ENCODE data around the gene ARVCF. TPM values are rescaled to one million over a fixed set of nuclear protein-coding genes. Genes with fewer than 3 reads are reported as not detected.

ARVCF gene
- total and polyA plus RNA-seq, 2 donors (not counting 1 experiment from before 2014, with no cell fraction given): 2.2 to 6.7 TPM

DNA sequence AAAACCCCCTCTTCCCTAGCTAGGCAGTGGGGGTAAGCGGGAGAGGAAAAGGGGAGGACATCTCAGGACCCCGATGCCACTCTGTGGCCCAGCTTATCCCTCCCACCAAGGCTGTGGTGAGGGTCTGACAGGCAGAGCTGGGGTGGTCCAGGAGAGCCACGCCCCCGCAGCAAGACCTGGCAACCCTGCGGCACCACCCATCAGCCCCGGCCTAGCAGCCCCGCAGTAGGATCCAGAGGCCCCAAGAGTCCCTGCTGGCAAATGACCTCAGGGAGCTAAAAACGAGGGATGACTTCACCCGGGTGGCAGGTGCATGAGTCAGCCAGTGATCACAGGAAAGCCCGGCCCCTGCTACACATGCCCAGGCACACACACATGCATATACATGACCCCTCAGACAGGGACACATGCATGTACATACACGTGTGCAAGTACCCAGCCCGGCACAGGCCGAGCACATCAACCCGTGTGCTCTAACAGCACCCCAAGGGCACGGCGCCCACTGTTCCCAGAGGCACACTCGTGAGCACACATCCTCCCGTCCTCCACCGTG is 32.3 kb downstream of the ARVCF start:
- no peak overlapping the region for H3K4me3 Mint-ChIP-seq
- peaks cover 7% of the 10 kb centered on the region for H3K4me1 Mint-ChIP-seq
- H3K27me3 Mint-ChIP-seq: no peaks in the 10 kb centered on the region
- H3K27ac Mint-ChIP-seq: no peak overlapping the region
- H3K4me1 ChIP-seq (ENCODE audit: control insufficient read depth in 2 of 2, insufficient read depth in 2 of 2, low read length in 2 of 2): peaks cover 10 to 13% of the 10 kb centered on the region in 2 donors
- WGBS (ENCODE audit: insufficient coverage): 87% methylated on average over 17 of the region's 19 CpGs
- H3K4me3 ChIP-seq (ENCODE audit: control extremely low read depth in 1 of 5, extremely low read depth in 1 of 5, insufficient read depth in 1 of 5, low read depth in 2 of 5, low read length in 4 of 5): no peak overlapping the region
- H3K27me3 ChIP-seq (replicated peaks in 1 of 4; ENCODE audit: control extremely low read depth in 1 of 4, control insufficient read depth in 3 of 4, insufficient read depth in 4 of 4, low read length in 3 of 4): peaks cover 0 to 11% (median 0%) of the 10 kb centered on the region in 4 experiments
- no peaks in the 10 kb centered on the region for H3K9me3 Mint-ChIP-seq (ENCODE audit: insufficient read depth)
- H3K4me2 ChIP-seq (replicated peaks; ENCODE audit: low read depth, low read length, poor library complexity, severe bottlenecking): no peak overlapping the region
- TF ChIP-seq, protein P1, sequence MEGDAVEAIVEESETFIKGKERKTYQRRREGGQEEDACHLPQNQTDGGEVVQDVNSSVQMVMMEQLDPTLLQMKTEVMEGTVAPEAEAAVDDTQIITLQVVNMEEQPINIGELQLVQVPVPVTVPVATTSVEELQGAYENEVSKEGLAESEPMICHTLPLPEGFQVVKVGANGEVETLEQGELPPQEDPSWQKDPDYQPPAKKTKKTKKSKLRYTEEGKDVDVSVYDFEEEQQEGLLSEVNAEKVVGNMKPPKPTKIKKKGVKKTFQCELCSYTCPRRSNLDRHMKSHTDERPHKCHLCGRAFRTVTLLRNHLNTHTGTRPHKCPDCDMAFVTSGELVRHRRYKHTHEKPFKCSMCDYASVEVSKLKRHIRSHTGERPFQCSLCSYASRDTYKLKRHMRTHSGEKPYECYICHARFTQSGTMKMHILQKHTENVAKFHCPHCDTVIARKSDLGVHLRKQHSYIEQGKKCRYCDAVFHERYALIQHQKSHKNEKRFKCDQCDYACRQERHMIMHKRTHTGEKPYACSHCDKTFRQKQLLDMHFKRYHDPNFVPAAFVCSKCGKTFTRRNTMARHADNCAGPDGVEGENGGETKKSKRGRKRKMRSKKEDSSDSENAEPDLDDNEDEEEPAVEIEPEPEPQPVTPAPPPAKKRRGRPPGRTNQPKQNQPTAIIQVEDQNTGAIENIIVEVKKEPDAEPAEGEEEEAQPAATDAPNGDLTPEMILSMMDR (IDR thresholded peaks at IDR 0.05): no peak
- TF ChIP-seq EZH2 (IDR thresholded peaks at IDR 0.05; ENCODE audit: borderline replicate concordance, insufficient read depth, low read depth, low read length, poor library complexity, severe bottlenecking): no peak
- H4K20me1 ChIP-seq (ENCODE audit: control insufficient read depth, insufficient read depth, low read length, poor library complexity, severe bottlenecking): no peaks in the 10 kb centered on the region
- DNase-seq: no peak
- intact Hi-C loops (cut with micrococcal nuclease): loop anchor here (5.0 kb wide), 1 partner anchor 598 kb away; no protein-coding TSS in a partner anchor
- H3K79me2 ChIP-seq (ENCODE audit: control insufficient read depth, insufficient read depth, low read length): no peaks in the 10 kb centered on the region
- no peak overlapping the region for H3K27ac ChIP-seq (ENCODE audit: low read length in 2 of 2)
- no peak for ATAC-seq (ENCODE audit: low read depth)
- no peaks in the 10 kb centered on the region for H3K36me3 ChIP-seq (replicated peaks in 1 of 2; ENCODE audit: control extremely low read depth in 1 of 2, control insufficient read depth in 1 of 2, extremely low read depth in 1 of 2, insufficient read depth in 2 of 2, low read length in 1 of 2)
- H2AFZ ChIP-seq (ENCODE audit: insufficient read depth, low read depth, low read length, poor library complexity, severe bottlenecking): no peak overlapping the region
- ChIA-PET CTCF (no interaction called here), POLR2A (no interaction called here)
- peaks cover 0 to 4% (median 0%) of the 10 kb centered on the region in 3 donors for H3K9me3 ChIP-seq (ENCODE audit: control extremely low read depth in 1 of 3, control insufficient read depth in 2 of 3, insufficient read depth in 1 of 3, low read length in 2 of 3)
- H3K9ac ChIP-seq (ENCODE audit: low read length): no peak overlapping the region

GRCh38 chr22:19983741-19984140 is 32.9 kb downstream of the ARVCF start:
- Mint-ChIP-seq H3K4me1 (peaks cover 7% of the 10 kb centered on the region), H3K27ac (no peak overlapping the region), H3K4me3 (no peak overlapping the region), H3K9me3 (ENCODE audit: insufficient read depth) (no peaks in the 10 kb centered on the region), H3K27me3 (no peaks in the 10 kb centered on the region)
- CTCF ChIA-PET: no interaction called here
- peaks cover 10 to 13% of the 10 kb centered on the region in 2 donors for H3K4me1 ChIP-seq (ENCODE audit: control insufficient read depth in 2 of 2, insufficient read depth in 2 of 2, low read length in 2 of 2)
- H3K9ac ChIP-seq (ENCODE audit: low read length): no peak overlapping the region
- no peak overlapping the region for H2AFZ ChIP-seq (ENCODE audit: insufficient read depth, low read depth, low read length, poor library complexity, severe bottlenecking)
- peaks cover 0 to 11% (median 0%) of the 10 kb centered on the region in 4 experiments for H3K27me3 ChIP-seq (replicated peaks in 1 of 4; ENCODE audit: control extremely low read depth in 1 of 4, control insufficient read depth in 3 of 4, insufficient read depth in 4 of 4, low read length in 3 of 4)
- no peak overlapping the region for H3K4me2 ChIP-seq (replicated peaks; ENCODE audit: low read depth, low read length, poor library complexity, severe bottlenecking)
- no peak overlapping the region for H3K4me3 ChIP-seq (ENCODE audit: control extremely low read depth in 1 of 5, extremely low read depth in 1 of 5, insufficient read depth in 1 of 5, low read depth in 2 of 5, low read length in 4 of 5)
- no peak for DNase-seq
- ATAC-seq (ENCODE audit: low read depth): no peak
- POLR2A ChIA-PET: no interaction called here
- intact Hi-C loops (cut with micrococcal nuclease): loop anchor here (5.0 kb wide), 1 partner anchor 599 kb away; no protein-coding TSS in a partner anchor
- no peaks in the 10 kb centered on the region for H4K20me1 ChIP-seq (ENCODE audit: control insufficient read depth, insufficient read depth, low read length, poor library complexity, severe bottlenecking)
- WGBS (ENCODE audit: insufficient coverage): 86% methylated on average over 2 of the region's 5 CpGs
- TF ChIP-seq EZH2 (IDR thresholded peaks at IDR 0.05; ENCODE audit: borderline replicate concordance, insufficient read depth, low read depth, low read length, poor library complexity, severe bottlenecking): no peak
- TF ChIP-seq, protein P1 (IDR thresholded peaks at IDR 0.05): no peak
- H3K79me2 ChIP-seq (ENCODE audit: control insufficient read depth, insufficient read depth, low read length): no peaks in the 10 kb centered on the region
- no peaks in the 10 kb centered on the region for H3K36me3 ChIP-seq (replicated peaks in 1 of 2; ENCODE audit: control extremely low read depth in 1 of 2, control insufficient read depth in 1 of 2, extremely low read depth in 1 of 2, insufficient read depth in 2 of 2, low read length in 1 of 2)
- H3K27ac ChIP-seq (ENCODE audit: low read length in 2 of 2): no peak overlapping the region
- peaks cover 0 to 4% (median 0%) of the 10 kb centered on the region in 3 donors for H3K9me3 ChIP-seq (ENCODE audit: control extremely low read depth in 1 of 3, control insufficient read depth in 2 of 3, insufficient read depth in 1 of 3, low read length in 2 of 3)

All from B cell (primary cell).